HL-60 (cell line): ENCODE measurements around the gene FGL2.
"Not testable (repeated sequence)": the region's sequence is repeated elsewhere in the genome, so short reads cannot be mapped to it uniquely, and the experiment has no call there.

Experiments
- DNase-seq, 2 experiments: peaks; one replicate each; pipeline ENCODE4 v3.0.0-alpha.2; 2010 to 2020; ENCODE audit warnings: low read depth in 1 of 2, low spot score in 1 of 2
- H3K27ac ChIP-seq: fragments of 250-450 bp; sonication (Bioruptor Pico); replicated peaks from 2 replicates; pipeline ENCODE4 v1.5.1; 2020; ENCODE audit warnings: mild to moderate bottlenecking, moderate library complexity
- H3K27me3 ChIP-seq: fragments of 250-450 bp; sonication (Bioruptor Pico); 2 replicates; pipeline ENCODE4 v1.5.1; 2021; ENCODE audit warnings: mild to moderate bottlenecking, moderate library complexity; ENCODE audit not compliant: insufficient read depth, poor library complexity, severe bottlenecking
- H3K4me3 ChIP-seq: replicated peaks from 2 replicates; pipeline ENCODE4 v1.5.1; 2011; ENCODE audit warnings: mild to moderate bottlenecking, control low read depth, low read length; ENCODE audit not compliant: insufficient read depth
- CTCF ChIP-seq: IDR thresholded peaks from one replicate; pipeline ENCODE4 v1.5.1; 2011; ENCODE audit warnings: low read length, control low read depth, inconsistent platforms; ENCODE audit not compliant: insufficient read depth
- GABPA ChIP-seq: IDR thresholded peaks from 2 replicates; pipeline ENCODE4 v1.6.1; 2012; ENCODE audit warnings: low read depth
- POLR2AphosphoS5 ChIP-seq: IDR thresholded peaks from 2 replicates; pipeline ENCODE4 v1.6.1; 2012; ENCODE audit warnings: low read depth
- REST ChIP-seq: IDR thresholded peaks from 2 replicates; pipeline ENCODE4 v1.6.1; 2012; ENCODE audit warnings: low read depth; ENCODE audit not compliant: insufficient replicate concordance
- SPI1 ChIP-seq: IDR thresholded peaks from 2 replicates; pipeline ENCODE4 v1.6.1; 2012; ENCODE audit warnings: low read depth, mild to moderate bottlenecking, borderline replicate concordance

The FGL2 gene

GRCh38 chr7:77222065-77222464 is 22.4 kb upstream of the FGL2 start:
- Histone ChIP-seq H3K27me3 (no peaks in the 10 kb centered on the region), H3K4me3 (no peak overlapping the region), H3K27ac (no peak overlapping the region)
- no peak for TF ChIP-seq GABPA
- TF ChIP-seq SPI1, result peak; percentile 86; the same call in 1 of the 2 replicates
- DNase-seq, result peak in 1 of 2 experiments; percentile 61

DNA sequence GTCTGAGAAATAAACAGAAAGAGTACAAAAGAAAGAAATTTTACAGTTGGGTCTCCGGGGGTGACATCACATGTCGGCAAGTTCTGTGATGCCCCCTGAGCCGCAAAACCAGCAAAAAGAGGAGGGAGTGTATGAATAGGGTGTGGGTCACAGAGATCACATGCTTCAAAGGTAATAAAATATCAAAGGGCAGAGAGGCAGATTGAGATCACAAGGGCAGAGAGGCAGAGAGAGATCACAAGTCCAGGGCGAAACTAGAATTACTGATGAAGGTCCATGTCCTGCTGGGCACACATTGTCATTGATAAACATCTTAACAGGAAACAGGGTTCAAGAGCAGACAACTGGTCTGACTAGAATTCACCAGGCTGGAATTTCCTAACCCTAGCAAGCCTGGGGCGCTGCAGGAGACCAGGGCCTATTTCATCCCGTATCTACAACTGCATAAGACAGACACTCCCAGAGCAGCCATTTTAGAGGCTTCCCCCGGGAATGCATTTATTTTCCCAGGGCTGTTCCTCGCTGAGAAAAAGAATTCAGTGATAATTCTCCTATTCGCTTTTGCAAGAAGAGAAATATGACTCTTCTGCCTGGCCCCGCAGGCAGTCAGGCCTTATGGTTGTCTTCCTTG is 20.2 kb upstream of the FGL2 start:
- not testable (repeated sequence) for H3K27me3 ChIP-seq, H3K27ac ChIP-seq, H3K4me3 ChIP-seq, DNase-seq

GRCh38 chr7:77217474-77218185 is 18.0 kb upstream of the FGL2 start:
- H3K4me3 ChIP-seq, result no peak overlapping the region
- TF ChIP-seq CTCF (no peak), GABPA (no peak), SPI1 (no peak), REST (no peak), POLR2AphosphoS5 (no peak)
- H3K27ac ChIP-seq, result no peak overlapping the region
- no peaks in the 10 kb centered on the region for H3K27me3 ChIP-seq
- no peak for DNase-seq

DNA sequence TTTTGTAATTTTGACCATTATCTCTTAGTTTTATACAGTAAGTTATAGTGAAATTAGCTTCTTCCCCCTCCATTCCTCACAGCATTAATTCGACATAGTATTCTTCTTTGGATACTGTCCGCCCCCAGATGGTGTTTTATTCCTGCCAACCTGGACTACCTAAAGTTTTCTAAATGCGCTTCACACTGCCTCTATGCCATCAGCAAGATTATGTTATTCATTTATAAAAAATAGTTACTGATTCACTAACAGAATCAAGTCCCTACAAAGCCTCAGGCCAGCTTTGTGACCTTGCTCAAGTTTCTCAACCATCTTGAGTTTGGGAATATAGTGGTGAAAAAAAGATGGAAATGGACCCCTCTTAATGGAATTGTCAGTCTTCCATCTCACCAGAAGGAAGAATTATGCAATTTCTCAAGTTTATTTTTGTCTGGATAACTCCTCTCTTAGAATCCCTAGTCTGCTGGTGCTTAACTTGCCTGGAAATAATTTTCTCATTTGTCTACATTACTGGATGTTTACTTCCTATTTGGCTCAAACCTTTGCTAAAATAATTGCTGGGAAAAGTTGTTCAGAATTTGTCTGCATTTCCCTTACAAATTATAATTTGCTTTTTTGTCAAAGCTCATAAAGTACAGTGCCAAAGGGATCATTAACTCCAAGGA is 16.7 kb upstream of the FGL2 start:
- Histone ChIP-seq H3K27ac (no peak overlapping the region), H3K27me3 (no peaks in the 10 kb centered on the region), H3K4me3 (no peak overlapping the region)
- TF ChIP-seq REST (no peak), CTCF (no peak), POLR2AphosphoS5 (no peak), GABPA (no peak), SPI1 (no peak)
- DNase-seq, result no peak
